ENCODE data around the gene CDKAL1.

DNA sequence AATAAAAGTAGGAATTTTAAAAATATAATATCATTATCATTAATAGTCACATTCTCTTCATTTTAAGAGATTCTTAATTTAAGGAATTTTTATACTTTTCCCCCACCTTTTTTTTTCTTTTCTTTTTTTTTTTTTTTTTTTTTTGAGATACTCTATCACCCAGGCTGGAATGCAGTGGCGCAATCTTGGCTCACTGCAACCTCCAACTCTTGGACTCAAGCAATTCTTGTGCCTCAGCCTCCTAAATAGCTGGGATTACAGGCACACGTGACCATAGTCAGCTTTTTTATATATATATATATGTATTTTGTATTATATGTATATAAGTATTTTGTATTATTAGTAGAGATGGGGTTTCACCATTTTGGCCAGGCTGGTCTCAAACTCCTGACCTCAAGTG lies 457.7 kb downstream of the CDKAL1 start:
- TF ChIP-seq, protein P1, sequence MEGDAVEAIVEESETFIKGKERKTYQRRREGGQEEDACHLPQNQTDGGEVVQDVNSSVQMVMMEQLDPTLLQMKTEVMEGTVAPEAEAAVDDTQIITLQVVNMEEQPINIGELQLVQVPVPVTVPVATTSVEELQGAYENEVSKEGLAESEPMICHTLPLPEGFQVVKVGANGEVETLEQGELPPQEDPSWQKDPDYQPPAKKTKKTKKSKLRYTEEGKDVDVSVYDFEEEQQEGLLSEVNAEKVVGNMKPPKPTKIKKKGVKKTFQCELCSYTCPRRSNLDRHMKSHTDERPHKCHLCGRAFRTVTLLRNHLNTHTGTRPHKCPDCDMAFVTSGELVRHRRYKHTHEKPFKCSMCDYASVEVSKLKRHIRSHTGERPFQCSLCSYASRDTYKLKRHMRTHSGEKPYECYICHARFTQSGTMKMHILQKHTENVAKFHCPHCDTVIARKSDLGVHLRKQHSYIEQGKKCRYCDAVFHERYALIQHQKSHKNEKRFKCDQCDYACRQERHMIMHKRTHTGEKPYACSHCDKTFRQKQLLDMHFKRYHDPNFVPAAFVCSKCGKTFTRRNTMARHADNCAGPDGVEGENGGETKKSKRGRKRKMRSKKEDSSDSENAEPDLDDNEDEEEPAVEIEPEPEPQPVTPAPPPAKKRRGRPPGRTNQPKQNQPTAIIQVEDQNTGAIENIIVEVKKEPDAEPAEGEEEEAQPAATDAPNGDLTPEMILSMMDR (IDR thresholded peaks at IDR 0.05), result no peak
- TF ChIP-seq POLR2A (IDR thresholded peaks at IDR 0.05), result no peak
